HG03378 (cell line): ENCODE measurements around the gene KIF12.
"Not testable (repeated sequence)": the region's sequence is repeated elsewhere in the genome, so short reads cannot be mapped to it uniquely, and the experiment has no call there.

ENCODE experiments used
- ATAC-seq: cut with Tn5 transposase; IDR thresholded peaks from one replicate; pipeline ENCODE4 v1.9.1; 2021; ENCODE audit warnings: mild to moderate bottlenecking, moderate library complexity; ENCODE audit not compliant: unreplicated experiment

KIF12 gene

GRCh38 chr9:114049441-114050225 is 49.5 kb downstream of the KIF12 start:
- no peak for ATAC-seq

GRCh38 chr9:114048533-114049415 is 50.3 kb downstream of the KIF12 start:
- no peak for ATAC-seq

GRCh38 chr9:114047717-114048116 is 51.4 kb downstream of the KIF12 start:
- no peak for ATAC-seq

GRCh38 chr9:114046875-114047274 is 52.2 kb downstream of the KIF12 start:
- no peak for ATAC-seq

GRCh38 chr9:114046237-114046755 is 52.8 kb downstream of the KIF12 start:
- ATAC-seq = no peak

- ATAC-seq = not testable (repeated sequence)
Observed at GRCh38 chr9:114043660-114044059, 55.4 kb downstream of the KIF12 start.
